Suprapubic skin (tissue), 3 donors: ENCODE results near the gene IZUMO2.

ENCODE experiments used
- POLR2A ChIP-seq, 2 donors: fragments of 450-650 bp; IDR thresholded peaks; one replicate each; pipeline ENCODE4 v1.6.1; 2017; ENCODE audit warnings: antibody characterized with exemption in 2 of 2, mild to moderate bottlenecking in 2 of 2, moderate library complexity in 2 of 2
- TF ChIP-seq, protein P1 (sequence below), 2 donors: fragments of 200-600 bp in 1 of 2; fragments of 450-650 bp in 1 of 2; sonication (generic) in 1 of 2; IDR thresholded peaks; one replicate each; pipeline ENCODE4 v1.5.1; 2016 to 2019; ENCODE audit warnings: antibody characterized with exemption in 2 of 2, mild to moderate bottlenecking in 1 of 2, moderate library complexity in 1 of 2

DNA sequence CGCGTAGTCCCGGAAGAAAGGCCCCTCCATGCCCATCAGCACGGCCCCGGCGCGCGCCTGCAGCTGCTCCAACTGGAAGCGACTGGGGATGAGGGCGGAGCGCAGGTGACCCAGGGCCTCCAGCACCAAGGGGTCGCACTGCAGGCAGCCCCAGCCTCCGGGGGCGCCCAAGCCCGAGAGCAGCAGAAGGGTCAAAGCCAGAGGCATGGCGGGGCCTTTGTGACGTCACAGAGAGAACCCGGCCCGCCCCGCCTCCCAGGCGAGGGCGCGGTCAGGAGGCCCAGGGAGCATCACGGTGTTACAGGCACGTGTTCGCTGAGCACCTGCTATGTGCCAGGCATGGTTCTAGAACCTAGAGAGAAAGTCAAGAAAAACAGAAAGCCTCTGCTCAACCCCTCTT is at the start of gene IZUMO2:
- TF ChIP-seq, protein P1, sequence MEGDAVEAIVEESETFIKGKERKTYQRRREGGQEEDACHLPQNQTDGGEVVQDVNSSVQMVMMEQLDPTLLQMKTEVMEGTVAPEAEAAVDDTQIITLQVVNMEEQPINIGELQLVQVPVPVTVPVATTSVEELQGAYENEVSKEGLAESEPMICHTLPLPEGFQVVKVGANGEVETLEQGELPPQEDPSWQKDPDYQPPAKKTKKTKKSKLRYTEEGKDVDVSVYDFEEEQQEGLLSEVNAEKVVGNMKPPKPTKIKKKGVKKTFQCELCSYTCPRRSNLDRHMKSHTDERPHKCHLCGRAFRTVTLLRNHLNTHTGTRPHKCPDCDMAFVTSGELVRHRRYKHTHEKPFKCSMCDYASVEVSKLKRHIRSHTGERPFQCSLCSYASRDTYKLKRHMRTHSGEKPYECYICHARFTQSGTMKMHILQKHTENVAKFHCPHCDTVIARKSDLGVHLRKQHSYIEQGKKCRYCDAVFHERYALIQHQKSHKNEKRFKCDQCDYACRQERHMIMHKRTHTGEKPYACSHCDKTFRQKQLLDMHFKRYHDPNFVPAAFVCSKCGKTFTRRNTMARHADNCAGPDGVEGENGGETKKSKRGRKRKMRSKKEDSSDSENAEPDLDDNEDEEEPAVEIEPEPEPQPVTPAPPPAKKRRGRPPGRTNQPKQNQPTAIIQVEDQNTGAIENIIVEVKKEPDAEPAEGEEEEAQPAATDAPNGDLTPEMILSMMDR (IDR thresholded peaks at IDR 0.05), result no peak
- TF ChIP-seq POLR2A (IDR thresholded peaks at IDR 0.05), result no peak
